ENCODE results near the gene MAP7.

The MAP7 gene

DNA sequence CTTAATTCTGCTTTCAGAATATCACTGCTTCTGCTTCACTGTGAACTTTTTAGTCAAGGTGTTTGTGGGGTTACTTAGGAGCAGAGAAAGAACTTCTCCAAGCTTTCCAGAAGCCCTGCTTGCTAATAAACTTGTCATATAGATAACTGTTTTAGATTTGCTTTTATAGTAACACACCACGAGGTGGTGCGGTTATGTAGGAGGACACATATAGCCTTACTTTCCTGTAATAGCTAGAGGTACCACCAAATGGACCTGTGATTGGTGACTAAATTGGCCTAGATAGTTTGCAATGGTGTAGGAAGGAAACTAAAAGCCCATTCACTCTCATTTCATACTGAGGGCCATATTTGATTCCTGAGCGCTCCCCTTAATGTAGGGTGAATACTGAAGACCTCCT, 208.3 kb downstream of the MAP7 start:
- H3K4me3 ChIP-seq (ENCODE audit: extremely low read depth, insufficient read depth, low read length, poor library complexity, severe bottlenecking): no peak overlapping the region
- H3K9me3 ChIP-seq (ENCODE audit: control insufficient read depth, low read length): no peaks in the 10 kb centered on the region
- H3K27ac ChIP-seq (ENCODE audit: low read depth, low read length, severe bottlenecking): no peak overlapping the region
- no CpG with 5 or more reads among the region's 3 CpGs for WGBS, 2 experiments (ENCODE audit: insufficient coverage in 2 of 2)
- H3K4me1 ChIP-seq (ENCODE audit: control insufficient read depth, insufficient read depth, low read length, poor library complexity, severe bottlenecking): no peaks in the 10 kb centered on the region
- no peaks in the 10 kb centered on the region for H3K36me3 ChIP-seq (ENCODE audit: control insufficient read depth, insufficient read depth, low read length)

DNA sequence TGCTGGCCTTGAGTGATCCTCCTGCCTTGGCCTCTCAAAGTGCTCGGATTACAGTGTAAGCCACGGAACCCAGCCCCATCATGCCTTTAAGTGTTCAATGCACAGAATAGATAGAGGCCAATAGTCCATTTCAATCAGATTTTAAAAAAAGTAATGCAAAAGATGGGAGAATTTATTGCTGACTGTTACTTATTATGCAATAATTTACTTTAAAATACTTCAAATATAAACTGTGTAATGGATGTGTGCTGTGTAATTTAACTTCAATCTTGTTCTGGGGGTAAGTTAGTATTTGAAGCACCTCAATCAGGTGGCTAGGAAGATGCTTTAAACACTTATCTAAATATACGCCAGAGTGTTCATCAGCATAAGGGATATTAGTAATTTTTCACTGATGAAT, 208.9 kb downstream of the MAP7 start:
- WGBS, 2 experiments (ENCODE audit: insufficient coverage in 2 of 2): 80 to 100% methylated on average over 1 to 2 of the region's 3 CpGs

DNA sequence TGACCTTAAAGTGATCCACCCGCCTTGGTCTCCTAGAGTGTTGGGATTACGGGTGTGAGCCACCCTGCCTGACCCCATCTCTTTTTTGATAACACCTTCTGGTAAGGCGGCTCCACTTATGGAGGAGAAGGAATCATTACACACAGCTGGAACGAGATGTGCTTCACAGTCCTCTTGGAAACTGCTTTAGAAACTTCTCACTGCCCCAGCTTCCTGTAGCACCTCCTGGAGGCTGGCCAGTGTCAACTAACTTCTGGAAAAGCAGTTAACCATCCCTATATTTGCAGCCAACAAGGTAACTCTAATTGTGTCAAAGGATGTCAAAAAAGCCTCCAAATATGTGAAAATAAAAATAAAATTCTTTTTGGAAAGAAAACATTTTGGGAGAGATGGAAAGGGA, 211.7 kb downstream of the MAP7 start:
- no peaks in the 10 kb centered on the region for H3K36me3 ChIP-seq (ENCODE audit: control insufficient read depth, insufficient read depth, low read length)
- H3K4me1 ChIP-seq (ENCODE audit: control insufficient read depth, insufficient read depth, low read length, poor library complexity, severe bottlenecking): no peaks in the 10 kb centered on the region
- H3K27ac ChIP-seq (ENCODE audit: low read depth, low read length, severe bottlenecking): no peak overlapping the region
- H3K4me3 ChIP-seq (ENCODE audit: extremely low read depth, insufficient read depth, low read length, poor library complexity, severe bottlenecking): no peak overlapping the region
- H3K9me3 ChIP-seq (ENCODE audit: control insufficient read depth, low read length): no peaks in the 10 kb centered on the region
- WGBS, 2 experiments (ENCODE audit: insufficient coverage in 2 of 2): 82 to 89% methylated on average over 2 of the region's 4 CpGs

More for the DNA sequence above, 208.9 kb downstream of the MAP7 start:
- no peaks in the 10 kb centered on the region for H3K36me3 ChIP-seq (ENCODE audit: control insufficient read depth, insufficient read depth, low read length)
- H3K4me1 ChIP-seq (ENCODE audit: control insufficient read depth, insufficient read depth, low read length, poor library complexity, severe bottlenecking): no peaks in the 10 kb centered on the region
- no peak overlapping the region for H3K4me3 ChIP-seq (ENCODE audit: extremely low read depth, insufficient read depth, low read length, poor library complexity, severe bottlenecking)
- no peaks in the 10 kb centered on the region for H3K9me3 ChIP-seq (ENCODE audit: control insufficient read depth, low read length)
- H3K27ac ChIP-seq (ENCODE audit: low read depth, low read length, severe bottlenecking): no peak overlapping the region

DNA sequence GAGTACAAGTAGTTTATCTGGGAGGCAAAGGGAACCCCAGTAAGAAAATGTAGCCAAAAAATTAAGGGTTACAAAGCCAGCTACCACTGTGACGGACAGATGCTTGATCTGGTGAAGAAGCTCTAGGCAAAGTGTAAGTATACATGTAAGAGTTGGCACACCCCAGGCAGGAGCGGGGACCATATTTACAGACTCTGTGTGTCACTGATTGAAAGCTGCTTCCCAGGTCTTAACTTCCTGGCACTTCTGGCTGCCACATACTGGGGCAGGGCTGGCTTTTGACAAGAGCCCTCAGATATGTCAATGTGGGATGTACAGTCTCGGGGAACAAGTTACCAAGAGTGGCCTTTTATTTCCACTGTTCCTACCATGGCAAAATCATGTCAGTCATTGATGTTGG, 212.6 kb downstream of the MAP7 start:
- WGBS, 2 experiments (ENCODE audit: insufficient coverage in 2 of 2): 77 to 100% methylated on average over 3 of the region's 3 CpGs
- no peak overlapping the region for H3K27ac ChIP-seq (ENCODE audit: low read depth, low read length, severe bottlenecking)
- H3K4me1 ChIP-seq (ENCODE audit: control insufficient read depth, insufficient read depth, low read length, poor library complexity, severe bottlenecking): no peaks in the 10 kb centered on the region
- no peak overlapping the region for H3K4me3 ChIP-seq (ENCODE audit: extremely low read depth, insufficient read depth, low read length, poor library complexity, severe bottlenecking)
- no peaks in the 10 kb centered on the region for H3K9me3 ChIP-seq (ENCODE audit: control insufficient read depth, low read length)
- no peaks in the 10 kb centered on the region for H3K36me3 ChIP-seq (ENCODE audit: control insufficient read depth, insufficient read depth, low read length)

DNA sequence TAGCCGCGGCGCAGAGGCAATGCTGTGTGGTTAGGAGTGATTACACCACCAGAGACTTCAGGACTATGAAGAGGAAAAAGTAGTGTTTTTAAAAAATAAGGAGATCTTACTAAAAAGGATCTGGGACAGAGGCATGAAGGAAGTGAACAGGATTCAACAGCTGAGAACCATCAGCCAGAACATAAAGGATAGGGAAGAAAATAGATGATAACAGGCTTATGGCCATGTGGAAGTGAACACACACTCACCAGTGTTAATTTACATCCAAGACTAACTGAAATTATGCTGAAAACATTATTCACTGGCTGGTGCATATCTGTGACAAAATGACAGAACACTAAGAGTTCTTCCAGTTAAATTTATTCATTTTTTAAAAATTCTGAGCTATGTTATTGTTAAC, 213.1 kb downstream of the MAP7 start:
- WGBS, 2 experiments (ENCODE audit: insufficient coverage in 2 of 2): 96 to 100% methylated on average over 3 of the region's 3 CpGs
- Histone ChIP-seq H3K4me1 (ENCODE audit: control insufficient read depth, insufficient read depth, low read length, poor library complexity, severe bottlenecking) (no peaks in the 10 kb centered on the region), H3K27ac (ENCODE audit: low read depth, low read length, severe bottlenecking) (no peak overlapping the region), H3K36me3 (ENCODE audit: control insufficient read depth, insufficient read depth, low read length) (no peaks in the 10 kb centered on the region), H3K4me3 (ENCODE audit: extremely low read depth, insufficient read depth, low read length, poor library complexity, severe bottlenecking) (no peak overlapping the region), H3K9me3 (ENCODE audit: control insufficient read depth, low read length) (no peaks in the 10 kb centered on the region)

DNA sequence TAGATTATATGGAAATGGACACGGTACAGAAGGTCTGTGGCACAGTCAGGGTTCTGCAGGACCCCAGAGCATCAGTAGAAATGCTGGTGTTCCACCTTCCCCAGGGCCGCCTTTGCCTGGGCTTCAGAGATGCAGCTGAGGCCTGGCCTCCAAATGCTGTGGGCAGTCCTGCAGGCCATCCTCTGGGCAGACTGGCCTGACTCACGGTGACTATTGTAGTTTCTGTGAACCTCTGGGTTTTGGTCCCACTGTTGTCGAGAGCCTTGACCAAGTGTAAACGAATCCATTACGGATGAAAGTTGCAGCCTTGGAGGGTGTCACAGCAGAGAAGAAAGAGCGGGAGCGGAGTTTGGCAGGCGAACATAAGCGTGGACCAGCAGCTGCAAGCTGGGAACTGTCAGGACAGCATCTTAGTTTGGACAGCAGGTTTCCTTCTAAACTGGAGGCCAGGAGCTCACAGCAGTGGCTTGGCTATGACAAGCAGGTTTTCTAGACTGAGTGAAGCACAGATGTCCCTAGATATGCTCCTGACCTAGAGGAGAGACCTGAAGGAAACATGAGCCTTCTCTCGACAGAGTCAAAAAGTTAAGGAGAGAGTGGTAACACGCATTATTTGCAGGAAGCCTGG, 214.4 kb downstream of the MAP7 start:
- WGBS, 2 experiments (ENCODE audit: insufficient coverage in 2 of 2): 94% methylated on average over 11 to 12 of the region's 12 CpGs
- Histone ChIP-seq H3K9me3 (ENCODE audit: control insufficient read depth, low read length) (no peaks in the 10 kb centered on the region), H3K4me3 (ENCODE audit: extremely low read depth, insufficient read depth, low read length, poor library complexity, severe bottlenecking) (no peak overlapping the region), H3K36me3 (ENCODE audit: control insufficient read depth, insufficient read depth, low read length) (no peaks in the 10 kb centered on the region), H3K4me1 (ENCODE audit: control insufficient read depth, insufficient read depth, low read length, poor library complexity, severe bottlenecking) (no peaks in the 10 kb centered on the region), H3K27ac (ENCODE audit: low read depth, low read length, severe bottlenecking) (no peak overlapping the region)

DNA sequence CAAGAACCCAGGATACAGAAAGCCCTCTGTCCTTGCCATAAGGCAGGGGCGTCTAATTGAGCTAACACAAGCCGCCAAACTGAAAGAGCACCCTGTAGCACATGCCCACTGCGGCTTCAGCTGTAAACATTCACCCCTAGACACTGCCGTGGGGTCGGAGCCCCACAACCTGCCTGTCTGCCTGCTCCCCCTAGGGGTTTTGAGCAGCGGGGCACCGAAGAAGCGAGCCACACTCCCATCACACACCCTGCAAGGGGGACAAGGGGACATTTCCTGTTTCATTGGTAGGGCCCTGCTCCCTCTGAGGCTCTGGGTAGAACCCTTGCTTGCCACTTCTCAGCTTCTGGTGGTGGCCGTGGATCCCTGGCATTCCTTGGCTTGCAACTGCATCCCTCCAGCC, 215.4 kb downstream of the MAP7 start:
- 77 to 80% methylated on average over 7 to 9 of the region's 9 CpGs for WGBS, 2 experiments (ENCODE audit: insufficient coverage in 2 of 2)
- Histone ChIP-seq H3K9me3 (ENCODE audit: control insufficient read depth, low read length) (no peaks in the 10 kb centered on the region), H3K27ac (ENCODE audit: low read depth, low read length, severe bottlenecking) (no peak overlapping the region), H3K36me3 (ENCODE audit: control insufficient read depth, insufficient read depth, low read length) (no peaks in the 10 kb centered on the region), H3K4me1 (ENCODE audit: control insufficient read depth, insufficient read depth, low read length, poor library complexity, severe bottlenecking) (no peaks in the 10 kb centered on the region), H3K4me3 (ENCODE audit: extremely low read depth, insufficient read depth, low read length, poor library complexity, severe bottlenecking) (no peak overlapping the region)

DNA sequence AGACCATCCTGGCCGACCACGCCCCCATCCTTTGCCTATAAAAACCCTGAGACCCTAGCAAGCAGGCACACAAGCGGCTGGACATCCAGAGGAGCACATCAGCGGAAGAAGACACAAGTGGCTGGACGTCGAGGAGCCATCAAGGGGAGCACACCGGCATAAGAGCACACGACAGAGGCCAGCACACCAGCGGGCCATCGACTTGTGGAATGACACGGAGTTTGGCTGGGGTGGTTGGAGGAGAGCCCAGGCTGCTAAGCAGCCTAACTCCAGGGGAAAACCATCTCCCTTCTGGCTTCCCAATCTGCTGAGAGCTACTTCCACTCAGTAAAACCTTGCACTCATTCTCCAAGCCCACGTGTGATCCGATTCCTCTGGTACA, 215.8 kb downstream of the MAP7 start:
- 90 to 95% methylated on average over 12 to 13 of the region's 13 CpGs for WGBS, 2 experiments (ENCODE audit: insufficient coverage in 2 of 2)
- Histone ChIP-seq H3K36me3 (ENCODE audit: control insufficient read depth, insufficient read depth, low read length) (no peaks in the 10 kb centered on the region), H3K9me3 (ENCODE audit: control insufficient read depth, low read length) (no peaks in the 10 kb centered on the region), H3K27ac (ENCODE audit: low read depth, low read length, severe bottlenecking) (no peak overlapping the region), H3K4me1 (ENCODE audit: control insufficient read depth, insufficient read depth, low read length, poor library complexity, severe bottlenecking) (no peaks in the 10 kb centered on the region), H3K4me3 (ENCODE audit: extremely low read depth, insufficient read depth, low read length, poor library complexity, severe bottlenecking) (no peak overlapping the region)

DNA sequence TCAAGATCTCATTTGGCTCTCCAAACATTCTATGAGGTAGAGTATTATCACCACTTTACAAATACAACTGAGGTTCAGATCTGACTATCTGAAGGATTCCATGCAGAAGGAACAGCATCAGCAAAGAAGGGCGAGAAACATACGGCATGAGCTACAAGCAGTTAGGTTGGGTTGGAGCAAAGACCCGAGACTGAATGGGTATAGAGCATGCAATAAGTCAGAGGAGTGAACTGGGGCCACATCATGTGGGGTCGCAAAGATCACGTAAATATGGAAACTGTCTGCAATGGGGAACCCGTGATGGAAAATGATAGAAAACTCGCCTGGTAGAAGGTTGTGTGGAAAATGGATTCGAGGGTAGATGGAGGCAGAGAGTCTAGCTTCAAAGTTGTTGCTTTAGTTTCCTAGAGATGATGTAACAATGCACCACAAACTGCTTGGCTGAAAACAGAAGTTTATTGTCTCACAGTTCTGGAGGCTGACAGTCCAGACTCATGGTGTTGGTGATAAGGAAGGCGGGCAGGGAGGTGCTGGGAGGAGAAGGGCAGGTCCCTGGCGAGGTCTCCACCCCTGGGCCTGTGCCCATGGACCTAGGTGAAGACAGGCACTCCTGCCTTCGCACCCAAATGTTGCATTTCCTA, 216.3 kb downstream of the MAP7 start:
- no peak overlapping the region for H3K27ac ChIP-seq (ENCODE audit: low read depth, low read length, severe bottlenecking)
- H3K4me3 ChIP-seq (ENCODE audit: extremely low read depth, insufficient read depth, low read length, poor library complexity, severe bottlenecking): no peak overlapping the region
- WGBS, 2 experiments (ENCODE audit: insufficient coverage in 2 of 2): 84 to 86% methylated on average over 10 to 11 of the region's 11 CpGs
- H3K4me1 ChIP-seq (ENCODE audit: control insufficient read depth, insufficient read depth, low read length, poor library complexity, severe bottlenecking): no peaks in the 10 kb centered on the region
- H3K36me3 ChIP-seq (ENCODE audit: control insufficient read depth, insufficient read depth, low read length): no peaks in the 10 kb centered on the region
- H3K9me3 ChIP-seq (ENCODE audit: control insufficient read depth, low read length): no peaks in the 10 kb centered on the region

DNA sequence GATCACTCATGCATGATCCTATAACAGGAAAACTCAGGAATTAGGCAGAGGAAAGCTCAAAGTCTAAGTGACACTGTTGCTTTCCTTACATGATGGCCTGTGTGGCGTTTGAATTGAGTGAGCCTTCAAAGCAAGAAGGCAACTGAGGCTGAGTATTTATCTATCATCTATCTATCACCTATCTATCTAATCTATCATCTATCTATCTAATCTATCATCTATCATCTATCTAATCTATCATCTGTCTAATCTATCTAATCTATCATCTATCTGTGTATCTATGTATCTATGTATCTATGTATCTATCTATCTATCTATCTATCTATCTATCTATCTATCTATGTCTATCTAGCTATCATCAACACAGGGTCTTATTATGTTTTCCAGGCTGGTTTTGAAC, 218.8 kb downstream of the MAP7 start:
- H3K4me1 ChIP-seq (ENCODE audit: control insufficient read depth, insufficient read depth, low read length, poor library complexity, severe bottlenecking): no peaks in the 10 kb centered on the region
- no peaks in the 10 kb centered on the region for H3K9me3 ChIP-seq (ENCODE audit: control insufficient read depth, low read length)
- no peak overlapping the region for H3K4me3 ChIP-seq (ENCODE audit: extremely low read depth, insufficient read depth, low read length, poor library complexity, severe bottlenecking)
- no peak overlapping the region for H3K27ac ChIP-seq (ENCODE audit: low read depth, low read length, severe bottlenecking)
- 73 to 100% methylated on average over 1 of the region's 1 CpG for WGBS, 2 experiments (ENCODE audit: insufficient coverage in 2 of 2)
- H3K36me3 ChIP-seq (ENCODE audit: control insufficient read depth, insufficient read depth, low read length): no peaks in the 10 kb centered on the region

DNA sequence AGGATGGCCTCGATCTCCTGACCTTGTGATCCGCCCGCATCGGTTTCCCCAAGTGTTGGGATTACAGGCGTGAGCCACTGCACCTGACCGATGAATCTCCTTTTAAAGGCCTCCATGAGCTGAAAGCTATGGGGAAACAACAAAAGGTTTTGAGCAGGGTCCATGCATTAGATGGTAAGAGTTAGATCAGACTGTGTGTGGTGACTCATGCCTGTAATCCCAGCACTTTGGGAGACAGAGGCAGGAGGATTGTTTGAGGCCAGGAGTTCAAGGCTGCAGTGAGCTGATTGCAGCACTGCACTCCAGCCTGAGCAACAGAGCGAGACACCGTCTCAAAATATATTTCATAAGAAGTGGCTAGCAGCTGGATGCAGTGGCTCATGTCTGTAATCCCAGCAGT, 219.6 kb downstream of the MAP7 start:
- 84 to 97% methylated on average over 8 of the region's 8 CpGs for WGBS, 2 experiments (ENCODE audit: insufficient coverage in 2 of 2)
- Histone ChIP-seq H3K36me3 (ENCODE audit: control insufficient read depth, insufficient read depth, low read length) (no peaks in the 10 kb centered on the region), H3K9me3 (ENCODE audit: control insufficient read depth, low read length) (no peaks in the 10 kb centered on the region), H3K27ac (ENCODE audit: low read depth, low read length, severe bottlenecking) (no peak overlapping the region), H3K4me3 (ENCODE audit: extremely low read depth, insufficient read depth, low read length, poor library complexity, severe bottlenecking) (no peak overlapping the region), H3K4me1 (ENCODE audit: control insufficient read depth, insufficient read depth, low read length, poor library complexity, severe bottlenecking) (no peaks in the 10 kb centered on the region)
